ENCODE data around the gene ZBTB9.

ZBTB9 gene

GRCh38 chr6:33428224-33428965 is 26.0 kb upstream of the ZBTB9 start:
- peak overlapping the region; percentile 40 to 66 for H3K4me3 ChIP-seq (ENCODE audit: low read length in 2 of 2)
- peaks cover 30 to 33% of the 10 kb centered on the region in 2 donors for H3K4me1 ChIP-seq (ENCODE audit: control insufficient read depth in 2 of 2, insufficient read depth in 2 of 2, low read length in 2 of 2)
- no peaks in the 10 kb centered on the region for H3K27me3 ChIP-seq (ENCODE audit: control insufficient read depth in 2 of 2, insufficient read depth in 2 of 2, low read length in 2 of 2)
- no peaks in the 10 kb centered on the region for H3K36me3 ChIP-seq (ENCODE audit: control insufficient read depth in 2 of 2, insufficient read depth in 2 of 2, low read length in 2 of 2)
- H3K9ac ChIP-seq (ENCODE audit: low read depth in 1 of 2, low read length in 2 of 2), result peak overlapping the region; percentile 17 to 58
- H3K27ac ChIP-seq (ENCODE audit: low read depth in 2 of 2, low read length in 2 of 2), result peak overlapping the region; percentile 39 to 56
- H3K9me3 ChIP-seq (ENCODE audit: control insufficient read depth in 2 of 2, low read length in 2 of 2), result no peaks in the 10 kb centered on the region

DNA sequence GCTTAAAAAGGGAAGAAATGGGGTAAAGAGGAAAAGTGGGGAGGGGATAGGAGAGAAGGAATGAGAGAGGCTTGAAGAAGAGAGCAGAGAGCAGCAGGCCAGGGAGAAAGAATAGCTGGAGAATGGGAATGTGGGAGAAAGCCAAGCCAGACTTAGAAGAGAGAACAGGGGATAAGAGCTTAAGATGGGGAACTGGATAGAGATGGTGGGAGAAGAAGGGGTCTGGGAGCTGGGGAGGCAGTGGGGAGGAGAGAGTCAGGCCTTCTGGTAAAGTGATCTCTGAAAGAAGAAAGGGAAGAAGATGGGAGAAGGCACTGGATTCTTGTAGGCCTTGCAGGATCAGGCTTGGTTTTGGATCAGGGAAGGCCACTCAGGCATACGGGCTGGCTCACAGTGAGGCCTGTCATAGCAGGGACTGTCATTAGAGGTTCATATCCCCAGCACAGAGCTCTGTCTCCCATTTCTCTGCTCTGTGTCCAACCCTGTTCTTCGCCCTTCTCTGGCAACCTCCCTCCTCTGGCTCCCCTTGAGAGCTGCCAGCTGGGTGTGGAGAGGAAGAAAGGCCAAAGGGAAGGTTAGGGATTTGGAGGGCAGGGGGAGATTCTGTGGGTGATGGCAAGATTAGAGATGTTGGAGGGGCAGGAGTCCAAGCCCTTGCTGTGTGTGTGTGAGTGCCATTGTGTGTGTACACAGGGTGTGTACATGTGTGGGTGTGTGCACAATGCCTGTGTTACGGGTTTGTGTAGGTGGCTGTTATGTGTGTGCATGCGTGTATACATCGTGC is 25.2 kb upstream of the ZBTB9 start:
- Histone ChIP-seq H3K4me3 (ENCODE audit: low read length in 2 of 2) (no peak overlapping the region), H3K27ac (ENCODE audit: low read depth in 2 of 2, low read length in 2 of 2) (peak overlapping the region; percentile 43 to 56), H3K9me3 (ENCODE audit: control insufficient read depth in 2 of 2, low read length in 2 of 2) (no peaks in the 10 kb centered on the region), H3K9ac (ENCODE audit: low read depth in 1 of 2, low read length in 2 of 2) (peak overlapping the region; percentile 1 to 17), H3K4me1 (ENCODE audit: control insufficient read depth in 2 of 2, insufficient read depth in 2 of 2, low read length in 2 of 2) (peaks cover 30 to 33% of the 10 kb centered on the region in 2 donors), H3K36me3 (ENCODE audit: control insufficient read depth in 2 of 2, insufficient read depth in 2 of 2, low read length in 2 of 2) (no peaks in the 10 kb centered on the region), H3K27me3 (ENCODE audit: control insufficient read depth in 2 of 2, insufficient read depth in 2 of 2, low read length in 2 of 2) (no peaks in the 10 kb centered on the region)

GRCh38 chr6:33429750-33430052 is 24.7 kb upstream of the ZBTB9 start:
- H3K4me3 ChIP-seq (ENCODE audit: low read length in 2 of 2), result no peak overlapping the region
- peak overlapping the region in 1 of 2 donors; percentile 1 for H3K9ac ChIP-seq (ENCODE audit: low read depth in 1 of 2, low read length in 2 of 2)
- H3K27ac ChIP-seq (ENCODE audit: low read depth in 2 of 2, low read length in 2 of 2), result peak overlapping the region; percentile 43 to 56
- no peaks in the 10 kb centered on the region for H3K36me3 ChIP-seq (ENCODE audit: control insufficient read depth in 2 of 2, insufficient read depth in 2 of 2, low read length in 2 of 2)
- H3K27me3 ChIP-seq (ENCODE audit: control insufficient read depth in 2 of 2, insufficient read depth in 2 of 2, low read length in 2 of 2), result no peaks in the 10 kb centered on the region
- peaks cover 27 to 29% of the 10 kb centered on the region in 2 donors for H3K4me1 ChIP-seq (ENCODE audit: control insufficient read depth in 2 of 2, insufficient read depth in 2 of 2, low read length in 2 of 2)
- no peaks in the 10 kb centered on the region for H3K9me3 ChIP-seq (ENCODE audit: control insufficient read depth in 2 of 2, low read length in 2 of 2)

GRCh38 chr6:33430334-33430733 is 24.0 kb upstream of the ZBTB9 start:
- Histone ChIP-seq H3K27me3 (ENCODE audit: control insufficient read depth in 2 of 2, insufficient read depth in 2 of 2, low read length in 2 of 2) (no peaks in the 10 kb centered on the region), H3K9me3 (ENCODE audit: control insufficient read depth in 2 of 2, low read length in 2 of 2) (no peaks in the 10 kb centered on the region), H3K27ac (ENCODE audit: low read depth in 2 of 2, low read length in 2 of 2) (no peak overlapping the region), H3K9ac (ENCODE audit: low read depth in 1 of 2, low read length in 2 of 2) (no peak overlapping the region), H3K36me3 (ENCODE audit: control insufficient read depth in 2 of 2, insufficient read depth in 2 of 2, low read length in 2 of 2) (no peaks in the 10 kb centered on the region), H3K4me3 (ENCODE audit: low read length in 2 of 2) (no peak overlapping the region), H3K4me1 (ENCODE audit: control insufficient read depth in 2 of 2, insufficient read depth in 2 of 2, low read length in 2 of 2) (peaks cover 20 to 23% of the 10 kb centered on the region in 2 donors)

- peaks cover 20 to 22% of the 10 kb centered on the region in 2 donors for H3K4me1 ChIP-seq (ENCODE audit: control insufficient read depth in 2 of 2, insufficient read depth in 2 of 2, low read length in 2 of 2)
- no peak overlapping the region for H3K27ac ChIP-seq (ENCODE audit: low read depth in 2 of 2, low read length in 2 of 2)
- H3K4me3 ChIP-seq (ENCODE audit: low read length in 2 of 2), result peak overlapping the region in 1 of 2 donors; percentile 47
- peaks cover 0 to 3% of the 10 kb centered on the region in 2 donors for H3K36me3 ChIP-seq (ENCODE audit: control insufficient read depth in 2 of 2, insufficient read depth in 2 of 2, low read length in 2 of 2)
- H3K27me3 ChIP-seq (ENCODE audit: control insufficient read depth in 2 of 2, insufficient read depth in 2 of 2, low read length in 2 of 2), result no peaks in the 10 kb centered on the region
- H3K9ac ChIP-seq (ENCODE audit: low read depth in 1 of 2, low read length in 2 of 2), result no peak overlapping the region
- no peaks in the 10 kb centered on the region for H3K9me3 ChIP-seq (ENCODE audit: control insufficient read depth in 2 of 2, low read length in 2 of 2)
These were observed 23.1 kb upstream of the ZBTB9 start for GRCh38 chr6:33430991-33431879.

DNA sequence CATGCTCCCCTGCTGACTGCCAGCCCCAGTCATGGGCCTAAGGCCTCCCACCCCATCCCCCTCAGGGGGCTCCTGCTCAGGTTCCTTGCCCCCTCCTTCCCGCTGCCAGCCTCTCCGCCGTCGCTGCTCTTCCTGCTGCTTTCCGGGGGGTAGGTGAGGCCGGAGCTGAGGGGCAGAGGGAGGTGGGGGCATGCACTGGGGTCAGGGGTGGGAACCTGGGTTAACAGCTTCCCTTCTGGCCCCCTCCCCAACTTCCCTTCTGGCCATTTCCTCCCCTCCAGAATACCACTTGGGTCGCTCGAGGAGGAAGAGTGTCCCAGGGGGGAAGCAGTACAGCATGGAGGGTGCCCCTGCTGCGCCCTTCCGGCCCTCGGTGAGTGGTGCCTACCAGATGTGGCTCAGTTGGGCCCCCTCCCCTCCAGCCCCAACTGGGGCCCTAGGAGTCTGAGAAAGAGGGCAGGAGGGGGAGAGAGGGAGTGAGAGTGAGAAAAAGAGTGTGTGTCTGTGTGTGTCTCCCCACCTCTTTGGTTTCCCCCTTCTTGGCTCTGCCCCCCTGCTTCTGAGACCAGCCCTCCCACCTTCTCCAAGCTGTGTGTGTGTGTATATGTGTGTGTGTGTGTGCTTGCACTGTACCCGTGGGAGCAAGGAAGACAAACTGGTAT is 22.4 kb upstream of the ZBTB9 start:
- Histone ChIP-seq H3K9ac (ENCODE audit: low read depth in 1 of 2, low read length in 2 of 2) (no peak overlapping the region), H3K9me3 (ENCODE audit: control insufficient read depth in 2 of 2, low read length in 2 of 2) (no peaks in the 10 kb centered on the region), H3K36me3 (ENCODE audit: control insufficient read depth in 2 of 2, insufficient read depth in 2 of 2, low read length in 2 of 2) (peaks cover 0 to 7% of the 10 kb centered on the region in 2 donors), H3K27me3 (ENCODE audit: control insufficient read depth in 2 of 2, insufficient read depth in 2 of 2, low read length in 2 of 2) (no peaks in the 10 kb centered on the region), H3K27ac (ENCODE audit: low read depth in 2 of 2, low read length in 2 of 2) (no peak overlapping the region), H3K4me3 (ENCODE audit: low read length in 2 of 2) (no peak overlapping the region), H3K4me1 (ENCODE audit: control insufficient read depth in 2 of 2, insufficient read depth in 2 of 2, low read length in 2 of 2) (peaks cover 20 to 21% of the 10 kb centered on the region in 2 donors)

DNA sequence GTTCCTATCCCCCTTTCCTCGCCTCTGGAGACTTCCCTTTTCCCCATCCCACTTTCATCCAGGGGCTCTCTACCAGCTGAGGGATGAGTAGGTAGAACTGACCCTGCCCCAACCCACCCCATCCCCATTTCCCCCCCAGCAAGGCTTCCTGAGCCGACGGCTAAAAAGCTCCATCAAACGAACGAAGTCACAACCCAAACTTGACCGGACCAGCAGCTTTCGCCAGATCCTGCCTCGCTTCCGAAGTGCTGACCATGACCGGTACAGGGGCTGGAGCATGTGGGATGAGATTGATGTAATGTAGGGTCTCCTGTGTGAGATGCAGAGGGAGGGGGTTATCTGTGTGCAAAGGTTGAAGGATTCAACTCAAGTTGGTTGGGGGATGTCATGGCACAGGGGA is 21.8 kb upstream of the ZBTB9 start:
- peaks cover under 1 to 11% of the 10 kb centered on the region in 2 donors for H3K36me3 ChIP-seq (ENCODE audit: control insufficient read depth in 2 of 2, insufficient read depth in 2 of 2, low read length in 2 of 2)
- H3K9me3 ChIP-seq (ENCODE audit: control insufficient read depth in 2 of 2, low read length in 2 of 2), result no peaks in the 10 kb centered on the region
- no peaks in the 10 kb centered on the region for H3K27me3 ChIP-seq (ENCODE audit: control insufficient read depth in 2 of 2, insufficient read depth in 2 of 2, low read length in 2 of 2)
- no peak overlapping the region for H3K4me3 ChIP-seq (ENCODE audit: low read length in 2 of 2)
- peaks cover 15% of the 10 kb centered on the region in 2 donors for H3K4me1 ChIP-seq (ENCODE audit: control insufficient read depth in 2 of 2, insufficient read depth in 2 of 2, low read length in 2 of 2)
- no peak overlapping the region for H3K27ac ChIP-seq (ENCODE audit: low read depth in 2 of 2, low read length in 2 of 2)
- H3K9ac ChIP-seq (ENCODE audit: low read depth in 1 of 2, low read length in 2 of 2), result no peak overlapping the region

- H3K9me3 ChIP-seq (ENCODE audit: control insufficient read depth in 2 of 2, low read length in 2 of 2), result no peaks in the 10 kb centered on the region
- H3K27me3 ChIP-seq (ENCODE audit: control insufficient read depth in 2 of 2, insufficient read depth in 2 of 2, low read length in 2 of 2), result no peaks in the 10 kb centered on the region
- H3K4me1 ChIP-seq (ENCODE audit: control insufficient read depth in 2 of 2, insufficient read depth in 2 of 2, low read length in 2 of 2), result peaks cover 14% of the 10 kb centered on the region in 2 donors
- H3K4me3 ChIP-seq (ENCODE audit: low read length in 2 of 2), result no peak overlapping the region
- peaks cover 4 to 13% of the 10 kb centered on the region in 2 donors for H3K36me3 ChIP-seq (ENCODE audit: control insufficient read depth in 2 of 2, insufficient read depth in 2 of 2, low read length in 2 of 2)
- H3K27ac ChIP-seq (ENCODE audit: low read depth in 2 of 2, low read length in 2 of 2), result no peak overlapping the region
- no peak overlapping the region for H3K9ac ChIP-seq (ENCODE audit: low read depth in 1 of 2, low read length in 2 of 2)
These were observed 21.3 kb upstream of the ZBTB9 start for GRCh38 chr6:33433001-33433543.

DNA sequence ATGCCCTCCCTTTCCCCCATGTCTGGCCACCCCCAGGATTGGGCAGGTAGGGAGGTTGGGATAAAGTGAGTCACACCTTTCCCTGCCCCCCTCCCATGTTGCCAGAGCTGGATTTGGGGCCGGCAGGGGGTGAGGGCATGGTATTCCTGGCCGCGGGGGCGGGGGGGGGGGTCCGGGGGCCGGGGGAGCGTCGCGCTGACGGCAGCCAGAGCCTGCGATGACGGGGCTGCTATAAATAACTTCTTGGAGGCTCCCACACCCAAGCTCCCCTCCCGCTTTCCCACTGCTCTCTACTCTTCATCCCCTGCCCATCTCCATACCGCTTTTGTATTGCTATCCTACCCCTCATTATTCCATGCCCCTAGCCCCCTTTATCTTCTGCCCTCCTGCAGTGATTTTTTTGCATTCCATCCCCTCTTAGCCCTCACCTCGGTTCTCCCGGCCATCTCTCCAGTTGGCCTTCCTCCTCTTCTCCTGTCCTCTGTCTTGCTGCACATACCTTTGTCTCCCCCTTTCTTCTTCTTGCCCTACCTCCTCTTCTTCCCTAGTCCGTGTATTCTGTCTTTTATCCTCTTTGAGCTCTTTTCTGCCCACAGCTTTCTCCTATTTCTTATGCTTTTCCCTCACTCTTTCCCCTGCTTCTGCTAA is 20.7 kb upstream of the ZBTB9 start:
- Histone ChIP-seq H3K36me3 (ENCODE audit: control insufficient read depth in 2 of 2, insufficient read depth in 2 of 2, low read length in 2 of 2) (peaks cover 8 to 17% of the 10 kb centered on the region in 2 donors), H3K4me1 (ENCODE audit: control insufficient read depth in 2 of 2, insufficient read depth in 2 of 2, low read length in 2 of 2) (peaks cover 8 to 9% of the 10 kb centered on the region in 2 donors), H3K27me3 (ENCODE audit: control insufficient read depth in 2 of 2, insufficient read depth in 2 of 2, low read length in 2 of 2) (no peaks in the 10 kb centered on the region), H3K9me3 (ENCODE audit: control insufficient read depth in 2 of 2, low read length in 2 of 2) (no peaks in the 10 kb centered on the region), H3K9ac (ENCODE audit: low read depth in 1 of 2, low read length in 2 of 2) (no peak overlapping the region), H3K4me3 (ENCODE audit: low read length in 2 of 2) (no peak overlapping the region), H3K27ac (ENCODE audit: low read depth in 2 of 2, low read length in 2 of 2) (no peak overlapping the region)

Measured in mucosa of rectum (tissue), 2 donors.